CD4-positive, alpha-beta T cell treated with Interleukin-21 for 1 hour (primary cell): ENCODE data around the gene RRP7A.
"Not testable (repeated sequence)": the region's sequence is repeated elsewhere in the genome, so short reads cannot be mapped to it uniquely, and the experiment has no call there.

Source experiments
- DNase-seq: peaks from one replicate; pipeline ENCODE4 v3.0.0-alpha.2; 2020

RRP7A gene

DNA sequence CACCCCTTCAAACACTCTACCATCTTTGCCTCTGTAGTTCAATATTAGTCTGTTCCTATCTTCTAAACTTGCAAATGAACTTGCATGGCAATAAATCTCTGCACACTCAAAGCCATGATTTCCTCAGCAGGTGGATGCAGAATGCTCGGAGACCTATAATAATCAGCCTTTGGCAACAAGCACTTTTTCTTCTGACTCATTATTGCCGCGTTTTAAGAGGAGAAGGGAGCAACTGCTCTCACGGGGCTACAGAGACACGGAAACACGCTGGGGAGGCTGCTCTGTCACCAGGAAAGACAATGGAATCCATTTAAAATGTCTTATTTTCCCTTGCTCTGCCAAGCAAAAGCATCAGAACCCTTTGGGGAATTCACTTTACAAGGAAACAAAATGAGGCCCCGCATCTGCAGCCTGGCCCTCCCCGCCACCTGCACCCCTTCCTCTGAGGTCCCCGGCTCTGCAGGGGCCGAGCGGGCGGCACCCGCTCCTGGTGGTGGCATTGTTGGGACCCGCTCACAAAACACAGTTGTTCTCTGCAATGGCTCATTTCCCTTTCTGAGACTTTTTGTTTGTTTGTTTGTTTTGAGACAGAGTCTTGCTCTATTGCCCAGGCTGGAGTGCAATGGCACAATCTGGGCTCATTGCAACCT, 15.6 kb upstream of the RRP7A start:
- not testable (repeated sequence) for DNase-seq

- DNase-seq = no peak
Observed at GRCh38 chr22:42533638-42533977, 14.0 kb upstream of the RRP7A start.

DNA sequence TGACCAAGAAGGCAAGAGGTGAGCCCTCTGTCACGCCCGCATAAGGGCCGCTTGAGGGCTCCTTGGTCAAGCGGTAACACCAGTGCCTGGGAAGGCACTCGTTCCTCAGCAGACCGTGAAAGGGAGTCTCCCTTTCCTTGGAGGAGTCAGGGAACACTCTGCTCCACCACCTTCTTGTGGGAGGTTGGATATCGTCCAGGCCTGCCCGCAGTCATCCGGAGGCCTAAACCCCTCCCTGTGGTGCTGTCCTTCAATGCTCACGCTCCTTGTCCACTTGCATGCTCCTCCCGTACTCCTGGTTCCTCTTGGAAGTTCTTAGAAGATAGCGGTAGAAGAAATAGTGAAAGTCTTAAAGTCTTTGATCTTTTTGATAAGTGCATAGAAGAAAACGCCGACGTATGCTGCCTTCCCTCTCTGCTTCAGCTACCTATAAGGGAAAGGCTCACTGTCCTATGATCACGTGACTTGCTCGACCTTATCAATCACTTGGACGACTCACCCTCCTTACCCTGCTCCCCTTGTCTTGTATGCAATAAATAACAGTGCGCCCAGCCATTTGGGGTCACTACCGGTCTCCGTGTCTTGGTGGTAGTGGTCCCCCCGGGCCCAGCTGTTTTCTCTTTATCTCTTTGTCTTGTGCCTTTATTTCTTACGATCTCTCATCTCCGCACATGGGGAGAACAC, 11.9 kb upstream of the RRP7A start:
- DNase-seq = not testable (repeated sequence)

- not testable (repeated sequence) for DNase-seq
Observed at GRCh38 chr22:42529435-42529834, 9.8 kb upstream of the RRP7A start.

DNA sequence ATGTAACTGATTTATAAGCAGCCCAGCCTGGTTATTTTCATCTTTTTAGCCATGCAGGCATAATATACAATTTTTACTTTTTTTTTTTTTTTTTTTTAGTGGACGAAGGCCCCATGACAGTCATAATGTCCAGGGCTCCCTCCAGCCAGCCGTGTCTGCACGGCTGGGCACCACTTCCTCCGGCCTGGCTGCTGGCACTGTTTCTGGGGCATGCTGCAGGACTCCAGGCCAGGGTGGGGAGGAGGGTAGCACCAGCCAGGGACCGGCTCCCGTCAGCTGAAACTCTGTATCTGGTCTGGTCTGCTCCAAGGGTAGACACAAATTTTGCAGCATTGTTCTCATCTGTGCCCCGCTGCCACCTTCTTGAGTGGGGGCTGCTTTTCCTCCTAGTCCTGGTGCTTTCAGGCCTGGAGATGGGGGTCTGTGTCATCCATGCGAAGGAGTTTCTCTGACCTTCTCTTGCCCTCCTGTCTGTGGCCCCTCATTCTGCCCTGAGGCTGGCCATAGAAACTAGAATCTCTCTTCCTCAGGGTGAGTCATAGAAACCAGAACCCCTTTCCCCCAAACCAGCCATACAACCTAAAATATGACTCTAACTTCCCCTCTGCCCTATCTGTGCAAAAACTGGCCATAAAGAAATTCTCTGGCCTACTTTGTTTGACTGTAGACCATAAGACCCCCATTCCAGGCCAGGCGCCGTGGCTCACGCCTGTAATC, 9.2 kb upstream of the RRP7A start:
- DNase-seq = no peak

GRCh38 chr22:42522546-42522945, 3.0 kb upstream of the RRP7A start:
- DNase-seq = no peak

- no peak for DNase-seq
Observed at GRCh38 chr22:42521228-42521546, 1.6 kb upstream of the RRP7A start.

- peak; percentile 24 for DNase-seq
Observed at GRCh38 chr22:42518638-42519524, 715 bp downstream of the RRP7A start.

- DNase-seq = not testable (repeated sequence)
Observed at GRCh38 chr22:42517103-42517502, 2.5 kb downstream of the RRP7A start.

- no peak for DNase-seq
Observed at GRCh38 chr22:42515896-42516295, 3.7 kb downstream of the RRP7A start.

DNA sequence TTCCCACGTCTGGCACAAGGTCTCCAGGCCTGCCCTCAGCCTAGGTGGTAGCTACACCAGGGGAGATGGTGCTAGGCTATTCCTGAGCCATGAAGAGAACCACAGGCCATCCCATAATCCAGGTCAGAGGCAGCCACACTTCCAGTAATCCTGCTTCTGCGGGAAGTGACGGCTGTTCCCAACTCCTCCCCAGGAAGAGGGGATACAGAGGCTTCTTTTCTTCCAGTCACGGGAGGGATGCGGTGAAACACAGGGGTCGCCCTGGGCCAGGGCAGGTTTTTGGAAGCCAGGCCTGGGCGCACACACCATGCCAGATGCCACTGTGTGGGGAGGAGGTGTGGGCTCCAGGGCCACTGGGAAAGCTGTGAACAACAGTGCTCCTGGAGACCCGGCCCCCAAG, 4.3 kb downstream of the RRP7A start:
- DNase-seq = not testable (repeated sequence)

- not testable (repeated sequence) for DNase-seq
Observed at GRCh38 chr22:42514331-42514730, 5.3 kb downstream of the RRP7A start.

DNA sequence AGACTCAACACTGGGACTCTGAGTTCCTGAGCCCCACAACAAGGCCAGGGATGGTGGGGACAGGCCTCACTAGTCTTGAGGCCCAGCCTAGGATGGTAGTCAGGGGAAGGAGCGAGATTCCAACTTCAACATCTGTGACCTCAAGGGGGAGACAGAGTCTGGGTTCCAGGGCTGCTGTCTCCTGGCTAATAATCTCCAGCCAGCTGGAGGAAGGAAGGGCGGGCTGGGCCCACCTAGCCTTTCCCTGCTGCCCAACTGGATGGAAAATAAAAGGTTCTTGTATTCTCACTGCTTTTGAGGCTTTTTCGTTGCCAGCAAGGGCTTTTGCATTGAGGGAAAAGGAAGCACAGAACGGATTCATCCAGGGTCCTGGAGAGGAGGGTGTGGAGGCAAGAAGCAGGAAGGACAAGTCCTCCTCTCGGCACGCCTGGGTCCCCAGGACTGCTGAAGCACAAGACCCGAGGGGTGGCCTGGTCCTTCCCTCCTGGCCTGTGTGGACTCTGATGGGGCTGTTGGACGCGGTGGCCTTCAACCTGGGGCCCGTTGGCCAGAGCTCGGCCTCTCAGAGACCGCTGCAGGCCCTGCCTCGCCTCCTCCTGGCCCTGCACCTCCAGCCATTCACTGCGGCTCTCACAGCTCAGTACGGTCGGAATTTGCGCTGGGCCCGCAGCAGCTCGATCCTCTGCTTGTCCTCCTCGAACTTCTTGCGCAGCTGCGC, 7.2 kb downstream of the RRP7A start:
- not testable (repeated sequence) for DNase-seq

DNA sequence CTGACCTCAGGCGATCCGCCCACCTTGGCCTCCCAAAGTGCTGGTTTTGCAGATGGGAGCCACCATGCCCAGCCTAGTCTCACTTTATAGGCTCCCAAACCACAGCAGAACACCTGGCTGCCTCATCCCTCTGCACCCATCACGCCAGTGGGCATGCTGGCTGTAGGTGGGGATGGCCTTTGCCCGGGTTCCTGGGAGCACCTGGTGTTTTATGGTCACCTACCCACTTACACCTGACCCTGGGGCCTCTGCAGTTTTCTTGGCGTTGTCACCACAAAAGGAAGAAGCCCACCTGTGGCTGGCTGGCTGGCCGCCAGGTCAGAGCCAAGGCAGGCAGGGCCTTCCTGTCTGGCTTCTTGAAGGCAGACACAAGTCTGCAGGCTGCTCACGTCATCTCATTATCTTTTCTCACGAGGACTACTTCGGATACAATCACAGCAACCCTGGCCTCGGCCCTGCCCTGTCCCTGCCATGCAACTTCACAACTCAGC, 8.2 kb downstream of the RRP7A start:
- no peak for DNase-seq

DNA sequence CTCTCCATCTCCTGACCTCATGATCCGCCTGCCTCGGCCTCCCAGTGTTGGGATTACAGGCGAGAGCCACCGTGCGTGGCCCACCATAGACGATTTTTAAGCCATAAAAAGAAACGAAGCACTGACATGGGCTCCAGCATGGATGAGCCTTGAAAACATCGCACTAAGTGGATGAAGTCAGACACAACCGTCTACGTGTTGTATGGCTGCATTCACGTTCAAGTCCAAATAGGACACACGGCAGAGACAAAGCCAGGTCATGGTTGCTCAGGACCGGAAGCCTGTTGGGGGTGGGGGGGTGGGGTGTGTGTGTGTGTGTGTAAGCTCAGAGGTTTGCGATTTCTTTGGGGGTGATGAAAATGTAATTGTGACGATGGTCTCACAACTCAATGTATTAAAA, 10.0 kb downstream of the RRP7A start:
- DNase-seq = no peak

GRCh38 chr22:42508975-42509364, 10.6 kb downstream of the RRP7A start:
- not testable (repeated sequence) for DNase-seq

GRCh38 chr22:42508327-42508974, 11.1 kb downstream of the RRP7A start:
- DNase-seq = not testable (repeated sequence)

- no peak for DNase-seq
Observed at GRCh38 chr22:42500836-42501179, 18.8 kb downstream of the RRP7A start.

DNA sequence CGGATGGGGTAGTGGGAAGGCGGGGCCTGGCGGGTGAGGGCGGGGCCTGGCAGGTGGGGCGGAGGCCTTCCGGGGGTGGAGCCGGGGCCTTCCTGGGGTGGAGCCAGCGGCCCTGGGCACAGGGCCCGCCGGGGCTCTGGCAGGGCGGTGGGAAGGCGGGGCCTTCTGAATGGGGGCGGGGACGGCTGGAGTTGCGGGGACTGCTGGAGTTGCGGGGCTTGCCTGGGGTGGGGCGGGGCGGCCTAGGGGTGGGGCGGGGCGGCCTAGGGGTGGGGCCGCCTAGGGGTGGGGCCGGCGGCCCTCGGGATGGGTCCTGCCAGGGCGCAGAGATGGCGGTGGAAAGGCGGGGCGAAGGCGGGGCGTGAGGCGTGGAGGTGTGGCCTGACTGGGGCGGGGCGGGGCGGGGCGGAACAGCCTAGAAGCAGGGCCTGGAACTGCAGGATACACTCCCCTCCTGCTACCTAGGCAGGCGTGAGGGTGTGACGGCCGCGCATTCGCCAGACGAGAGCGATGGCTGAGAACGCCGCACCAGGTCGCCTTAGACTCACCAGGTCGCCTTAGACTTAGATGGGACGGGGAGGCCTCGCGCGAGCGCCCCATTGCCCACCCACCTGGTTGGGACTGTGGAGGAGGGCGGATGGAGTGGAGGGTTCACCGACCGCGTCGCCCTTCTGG, 19.3 kb downstream of the RRP7A start:
- peak; percentile 91 for DNase-seq

GRCh38 chr22:42499773-42500160, 19.8 kb downstream of the RRP7A start:
- not testable (repeated sequence) for DNase-seq

- not testable (repeated sequence) for DNase-seq
Observed at GRCh38 chr22:42495533-42496141, 24.0 kb downstream of the RRP7A start.
